Left forelimb (tissue), 1 donor: ENCODE results near the gene GAREM1.

ENCODE experiments used
- DNase-seq: peaks from one replicate; pipeline ENCODE4 v3.0.0-alpha.2; 2018; ENCODE audit warnings: low spot score

The GAREM1 gene

GRCh38 chr18:32459361-32460101, 11.2 kb downstream of the GAREM1 start:
- DNase-seq, result no peak

- no peak for DNase-seq
Measured at GRCh38 chr18:32455361-32455760, 15.3 kb downstream of the GAREM1 start.

- no peak for DNase-seq
Measured at GRCh38 chr18:32454593-32454992, 16.1 kb downstream of the GAREM1 start.

- no peak for DNase-seq
Measured at GRCh38 chr18:32450874-32451273, 19.8 kb downstream of the GAREM1 start.

GRCh38 chr18:32450026-32450691, 20.5 kb downstream of the GAREM1 start:
- no peak for DNase-seq

GRCh38 chr18:32446780-32447179, 23.9 kb downstream of the GAREM1 start:
- no peak for DNase-seq

- DNase-seq, result no peak
Measured at GRCh38 chr18:32445846-32446245, 24.8 kb downstream of the GAREM1 start.

GRCh38 chr18:32443706-32444215, 26.9 kb downstream of the GAREM1 start:
- no peak for DNase-seq

- no peak for DNase-seq
Measured at GRCh38 chr18:32443033-32443705, 27.5 kb downstream of the GAREM1 start.

- DNase-seq, result no peak
Measured at GRCh38 chr18:32442575-32442974, 28.1 kb downstream of the GAREM1 start.

- no peak for DNase-seq
Measured at GRCh38 chr18:32441533-32441932, 29.1 kb downstream of the GAREM1 start.

- DNase-seq, result no peak
Measured at GRCh38 chr18:32440518-32440917, 30.2 kb downstream of the GAREM1 start.

- no peak for DNase-seq
Measured at GRCh38 chr18:32439802-32440201, 30.9 kb downstream of the GAREM1 start.

GRCh38 chr18:32439241-32439640, 31.4 kb downstream of the GAREM1 start:
- DNase-seq, result no peak

GRCh38 chr18:32438173-32438572, 32.5 kb downstream of the GAREM1 start:
- no peak for DNase-seq

- DNase-seq, result no peak
Measured at GRCh38 chr18:32437100-32437834, 33.4 kb downstream of the GAREM1 start.

- DNase-seq, result no peak
Measured at GRCh38 chr18:32435631-32436500, 34.8 kb downstream of the GAREM1 start.

GRCh38 chr18:32431753-32432152, 38.9 kb downstream of the GAREM1 start:
- no peak for DNase-seq

- DNase-seq, result no peak
Measured at GRCh38 chr18:32429402-32429801, 41.3 kb downstream of the GAREM1 start.

GRCh38 chr18:32427084-32427900, 43.4 kb downstream of the GAREM1 start:
- DNase-seq, result no peak
